Kidney (tissue), 14 donors: ENCODE results near the gene SLC43A1. TPM values are rescaled to one million over a fixed set of nuclear protein-coding genes. Genes with fewer than 3 reads are reported as not detected.
A peak's percentile ranks its signal among the peaks of the same experiment; 100 is the strongest.

ENCODE experiments used
- DNase-seq, 5 donors: peaks; one replicate each; pipeline ENCODE4 v3.0.0-alpha.2; 2013 to 2020
- FAIRE-seq: peaks from 2 replicates; lab custom pipeline; 2012; peaks lifted over from hg19 to GRCh38; lab: Jason Lieb, UNC
- H3K27ac ChIP-seq, 2 donors: one replicate each; pipeline ENCODE4 v1.7.0; 2013; ENCODE audit warnings: low read depth in 2 of 2, low read length in 2 of 2, inconsistent platforms in 1 of 2
- H3K27me3 ChIP-seq: one replicate; pipeline ENCODE4 v1.7.1; 2013; ENCODE audit warnings: low read length, inconsistent platforms; ENCODE audit not compliant: control insufficient read depth, insufficient read depth
- H3K36me3 ChIP-seq, 3 donors: one replicate each; pipeline versions ENCODE4 v1.7.0 to v1.7.1; 2013; ENCODE audit warnings: low read length in 3 of 3, control low read depth in 1 of 3, inconsistent platforms in 1 of 3; ENCODE audit not compliant: insufficient read depth in 3 of 3, control insufficient read depth in 2 of 3
- H3K4me1 ChIP-seq, 3 donors: one replicate each; pipeline versions ENCODE4 v1.7.0 to v1.7.1; 2013; ENCODE audit warnings: low read length in 3 of 3, inconsistent platforms in 1 of 3, low read depth in 1 of 3; ENCODE audit not compliant: control insufficient read depth in 2 of 3, insufficient read depth in 2 of 3
- H3K4me3 ChIP-seq, 3 donors: one replicate each; pipeline versions ENCODE4 v1.7.0 to v1.8.1; 2013; ENCODE audit warnings: low read length in 3 of 3, control low read depth in 1 of 3, inconsistent platforms in 1 of 3
- H3K9ac ChIP-seq, 3 donors: one replicate each; pipeline versions ENCODE4 v1.7.0 to v1.7.1; 2013; ENCODE audit warnings: low read length in 3 of 3, control low read depth in 1 of 3, inconsistent platforms in 1 of 3
- H3K9me3 ChIP-seq, 3 donors: one replicate each; pipeline versions ENCODE4 v1.7.0 to v1.7.1; 2013; ENCODE audit warnings: low read length in 3 of 3, control low read depth in 1 of 3, inconsistent platforms in 1 of 3; ENCODE audit not compliant: control insufficient read depth in 2 of 3, insufficient read depth in 1 of 3
- intact Hi-C: fragments of 100-400 bp; cut with DNase I; formaldehyde crosslinking; loops from one replicate; pipeline ENCODE4 v1.11.1; 2022
- polyA plus RNA-seq: library from polyadenylated mRNA; stranded (reverse); fragments of 350-450 nt; fragmentation: Illumina TruSeq; extraction: RNeasy Lipid Tissue Mini Kit (QIAGEN cat#74804); gene quantifications from one replicate; pipeline ENCODE4 v1.2.3, GENCODE V29; 2014; ENCODE audit warnings: low read depth, low replicate concordance; ENCODE audit not compliant: insufficient read depth
- total RNA-seq: library from RNA; stranded (reverse); fragmentation: NEBNext Ultra II Directional; extraction: Animal tissue kit (Norgen Biotek cat#: 25700); gene quantifications from one replicate; pipeline ENCODE4 v1.2.1, GENCODE V29; 2021
- TF ChIP-seq, protein P1 (sequence below): IDR thresholded peaks from 3 replicates; pipeline ENCODE4 v1.5.1; 2012; ENCODE audit warnings: mild to moderate bottlenecking, moderate library complexity, borderline replicate concordance; ENCODE audit not compliant: insufficient read depth; ENCODE audit errors: extremely low read depth
- donor health status: control.
- donor health status: control.
- donor health status: control.
- donor health status: control.
- donor health status: control.
- donor health status: DM: yes; HTN: yes; CAD: no.
- donor health status: Normal renal cell carcinoma (clear cell type).

SLC43A1 gene
- total and polyA plus RNA-seq, 2 donors from 2014 or later: 4.1 to 16.6 TPM

DNA sequence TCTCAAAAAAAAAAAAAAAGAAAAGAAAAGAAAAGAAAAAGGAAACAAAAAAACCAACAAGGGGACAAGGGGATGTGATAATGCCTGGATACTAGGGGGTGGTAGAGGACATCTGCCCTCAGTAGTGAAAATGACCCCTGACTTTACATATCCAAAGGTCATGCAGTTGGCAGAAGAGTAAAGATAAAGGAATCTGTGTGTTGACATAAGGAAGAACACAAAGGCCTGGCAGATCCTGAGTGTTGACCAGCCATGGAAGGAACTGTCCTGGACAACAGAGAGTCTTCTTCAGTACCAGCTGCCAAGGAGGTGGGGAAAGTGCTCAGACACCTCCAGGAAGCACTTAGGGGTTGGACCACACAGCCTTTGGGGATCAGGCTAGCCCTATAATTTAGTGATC lies 12.6 kb downstream of the SLC43A1 start:
- DNase-seq (no peak), FAIRE-seq (no peak)
- intact Hi-C loops: no loop called here
- Histone ChIP-seq H3K4me1 (peaks cover 0 to 16% (median 12%) of the 10 kb centered on the region in 3 donors), H3K4me3 (no peak overlapping the region), H3K36me3 (no peaks in the 10 kb centered on the region), H3K27me3 (no peaks in the 10 kb centered on the region), H3K27ac (no peak overlapping the region), H3K9me3 (no peaks in the 10 kb centered on the region), H3K9ac (no peak overlapping the region)
- TF ChIP-seq, protein P1, sequence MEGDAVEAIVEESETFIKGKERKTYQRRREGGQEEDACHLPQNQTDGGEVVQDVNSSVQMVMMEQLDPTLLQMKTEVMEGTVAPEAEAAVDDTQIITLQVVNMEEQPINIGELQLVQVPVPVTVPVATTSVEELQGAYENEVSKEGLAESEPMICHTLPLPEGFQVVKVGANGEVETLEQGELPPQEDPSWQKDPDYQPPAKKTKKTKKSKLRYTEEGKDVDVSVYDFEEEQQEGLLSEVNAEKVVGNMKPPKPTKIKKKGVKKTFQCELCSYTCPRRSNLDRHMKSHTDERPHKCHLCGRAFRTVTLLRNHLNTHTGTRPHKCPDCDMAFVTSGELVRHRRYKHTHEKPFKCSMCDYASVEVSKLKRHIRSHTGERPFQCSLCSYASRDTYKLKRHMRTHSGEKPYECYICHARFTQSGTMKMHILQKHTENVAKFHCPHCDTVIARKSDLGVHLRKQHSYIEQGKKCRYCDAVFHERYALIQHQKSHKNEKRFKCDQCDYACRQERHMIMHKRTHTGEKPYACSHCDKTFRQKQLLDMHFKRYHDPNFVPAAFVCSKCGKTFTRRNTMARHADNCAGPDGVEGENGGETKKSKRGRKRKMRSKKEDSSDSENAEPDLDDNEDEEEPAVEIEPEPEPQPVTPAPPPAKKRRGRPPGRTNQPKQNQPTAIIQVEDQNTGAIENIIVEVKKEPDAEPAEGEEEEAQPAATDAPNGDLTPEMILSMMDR: no peak

DNA sequence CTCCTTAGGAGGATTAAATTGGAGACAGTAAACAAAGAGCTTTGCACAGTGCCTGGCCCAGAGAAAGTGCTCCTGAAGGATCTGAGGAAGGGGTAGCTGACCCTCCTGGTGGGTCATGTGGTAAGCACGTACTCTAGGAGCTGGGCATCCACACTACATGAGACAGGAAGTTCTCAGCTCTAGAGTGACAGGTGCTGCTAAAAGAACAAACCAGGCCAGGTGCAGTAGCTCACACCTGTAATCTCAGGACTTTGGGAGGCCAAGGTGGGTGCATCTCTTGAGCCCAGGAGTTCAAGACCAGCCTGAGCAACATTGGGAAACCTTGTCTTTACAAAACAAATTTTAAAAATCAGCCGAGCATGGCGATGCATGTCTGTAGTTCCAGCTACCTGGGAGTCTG lies 13.1 kb downstream of the SLC43A1 start:
- Histone ChIP-seq H3K9ac (no peak overlapping the region), H3K9me3 (no peaks in the 10 kb centered on the region), H3K27ac (peak overlapping the region in 1 of 2 donors; percentile 38), H3K4me3 (no peak overlapping the region), H3K36me3 (no peaks in the 10 kb centered on the region), H3K4me1 (peaks cover 0 to 16% (median 12%) of the 10 kb centered on the region in 3 donors), H3K27me3 (no peaks in the 10 kb centered on the region)
- DNase-seq (no peak), FAIRE-seq (no peak)
- intact Hi-C loops: no loop called here
- TF ChIP-seq, protein P1: no peak

DNA sequence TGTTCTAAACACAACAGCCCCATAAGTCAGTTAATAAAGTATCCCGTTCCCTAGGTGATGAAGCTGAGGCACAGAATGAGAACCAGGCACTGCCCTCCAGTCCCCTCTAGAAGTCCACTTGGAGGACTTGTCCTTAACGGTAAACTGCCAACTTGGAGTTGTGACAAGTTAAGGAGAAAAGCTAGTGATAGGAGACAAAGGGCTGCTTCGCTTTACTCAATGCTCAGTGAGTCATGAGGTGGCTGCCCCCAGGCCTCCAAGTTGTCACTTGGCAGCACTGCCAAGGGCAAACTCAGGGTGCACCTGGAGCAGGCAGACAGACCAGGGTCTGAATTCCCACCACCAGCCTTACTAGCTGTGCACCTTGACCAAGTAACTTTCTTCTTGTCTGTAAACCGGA lies 13.5 kb downstream of the SLC43A1 start:
- H3K27ac ChIP-seq: peak overlapping the region in 1 of 2 donors; percentile 38
- H3K36me3 ChIP-seq: no peaks in the 10 kb centered on the region
- no peak overlapping the region for H3K9ac ChIP-seq
- H3K4me3 ChIP-seq: no peak overlapping the region
- intact Hi-C loops: no loop called here
- TF ChIP-seq, protein P1: no peak
- H3K27me3 ChIP-seq: no peaks in the 10 kb centered on the region
- H3K4me1 ChIP-seq: peaks cover 0 to 16% (median 12%) of the 10 kb centered on the region in 3 donors
- FAIRE-seq (no peak), DNase-seq (no peak)
- H3K9me3 ChIP-seq: no peaks in the 10 kb centered on the region

DNA sequence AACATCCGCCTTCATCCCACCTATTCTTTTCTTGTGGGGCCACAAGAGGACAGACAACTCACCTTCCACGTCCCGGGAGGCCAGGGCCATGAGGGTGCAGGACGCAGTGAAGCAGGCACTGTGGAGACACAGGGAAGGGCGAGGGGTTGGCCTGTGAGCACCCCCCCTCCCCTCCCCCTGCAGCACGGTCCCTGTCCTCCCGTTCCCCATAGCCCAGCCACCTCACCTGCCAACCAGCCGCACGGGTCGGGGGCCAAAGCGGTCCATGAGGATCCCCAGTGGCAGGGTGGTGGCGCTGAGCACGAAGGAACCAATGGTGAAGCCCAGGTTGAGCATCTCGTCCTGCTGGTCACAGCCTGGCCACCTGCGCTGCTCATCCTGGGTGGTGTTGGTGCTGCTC lies 14.6 kb downstream of the SLC43A1 start:
- Histone ChIP-seq H3K27me3 (no peaks in the 10 kb centered on the region), H3K27ac (no peak overlapping the region), H3K9me3 (no peaks in the 10 kb centered on the region), H3K4me3 (no peak overlapping the region), H3K36me3 (no peaks in the 10 kb centered on the region), H3K9ac (no peak overlapping the region), H3K4me1 (peaks cover 0 to 16% (median 12%) of the 10 kb centered on the region in 3 donors)
- FAIRE-seq (no peak), DNase-seq (no peak)
- intact Hi-C loops: no loop called here
- TF ChIP-seq, protein P1: no peak
